DMS153 treated with DMSO at 0.1 percent for 48 hours (cell line): ENCODE data around the gene GPR42.
"Not testable (repeated sequence)": the region's sequence is repeated elsewhere in the genome, so short reads cannot be mapped to it uniquely, and the experiment has no call there.

ENCODE experiments used
- DNase-seq: peaks from one replicate; lab custom pipeline; 2025; ENCODE audit not compliant: unreplicated experiment; lab: John Stamatoyannopoulos, UW

The GPR42 gene

DNA sequence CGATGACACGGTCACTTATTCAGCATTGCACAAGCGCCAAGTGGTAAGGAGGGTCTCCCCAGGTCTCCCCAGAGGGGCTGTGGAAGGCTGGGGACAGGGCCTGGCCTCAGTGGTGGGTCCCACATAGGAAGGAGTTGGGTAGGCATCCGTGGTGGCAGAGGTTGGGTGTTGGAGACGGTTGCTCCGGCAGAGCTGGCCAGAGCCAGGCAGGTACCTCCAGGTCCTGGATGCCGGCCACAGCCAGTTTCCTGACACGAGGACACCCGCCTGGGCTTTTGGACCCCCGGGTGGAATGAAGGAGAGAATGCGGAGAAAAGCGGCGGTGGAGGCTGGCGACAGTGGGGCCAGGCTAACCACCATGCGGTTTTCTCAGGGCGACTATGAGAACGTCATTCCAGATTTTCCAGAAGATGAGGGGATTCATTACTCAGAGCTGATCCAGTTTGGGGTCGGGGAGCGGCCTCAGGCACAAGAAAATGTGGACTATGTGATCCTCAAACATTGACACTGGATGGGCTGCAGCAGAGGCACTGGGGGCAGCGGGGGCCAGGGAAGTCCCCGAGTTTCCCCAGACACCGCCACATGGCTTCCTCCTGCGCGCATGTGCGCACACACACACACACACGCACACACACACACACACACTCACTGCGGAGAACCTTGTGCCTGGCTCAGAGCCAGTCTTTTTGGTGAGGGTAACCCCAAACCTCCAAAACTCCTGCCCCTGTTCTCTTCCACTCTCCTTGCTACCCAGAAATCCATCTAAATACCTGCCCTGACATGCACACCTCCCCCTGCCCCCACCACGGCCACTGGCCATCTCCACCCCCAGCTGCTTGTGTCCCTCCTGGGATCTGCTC, 24.4 kb upstream of the GPR42 start:
- no peak for DNase-seq

DNA sequence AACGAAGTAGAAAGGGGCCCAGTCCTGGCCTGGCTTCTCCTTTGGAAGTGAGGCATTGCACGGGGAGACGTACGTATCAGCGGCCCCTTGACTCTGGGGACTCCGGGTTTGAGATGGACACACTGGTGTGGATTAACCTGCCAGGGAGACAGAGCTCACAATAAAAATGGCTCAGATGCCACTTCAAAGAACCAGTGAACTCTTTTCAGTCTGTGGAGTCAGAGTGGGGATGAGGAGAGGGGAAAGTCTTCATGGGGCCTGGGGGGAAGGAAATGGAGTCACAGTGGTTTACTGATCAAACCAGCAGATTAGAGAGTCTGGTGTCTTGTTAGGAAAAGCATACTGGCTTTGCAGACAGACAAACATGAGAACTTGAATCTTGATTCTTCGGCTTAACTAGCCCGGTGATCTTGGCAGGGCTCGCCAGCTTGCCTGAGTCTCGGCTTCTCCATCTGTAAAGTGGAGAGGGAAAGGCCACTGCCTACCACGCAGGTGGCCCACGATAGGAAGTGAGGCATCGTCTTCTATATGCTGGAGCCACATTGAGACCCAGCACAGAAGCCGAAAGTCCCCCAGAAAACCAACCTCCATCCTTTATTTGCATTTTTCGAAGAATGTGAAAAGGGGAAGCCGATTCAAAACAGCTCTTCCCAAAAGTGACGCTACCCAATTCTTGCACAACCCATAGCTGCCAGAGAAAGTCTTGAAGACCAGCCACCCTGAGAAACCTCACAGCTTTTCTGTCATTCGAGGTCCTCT, 23.5 kb upstream of the GPR42 start, which contains the start of gene FFAR1:
Gene FFAR1 (plus strand): TSS at position 732 of the 759 bp plus-strand sequence. CDS start 3,650 bp downstream, outside the sequence.
- DNase-seq, result no peak

DNA sequence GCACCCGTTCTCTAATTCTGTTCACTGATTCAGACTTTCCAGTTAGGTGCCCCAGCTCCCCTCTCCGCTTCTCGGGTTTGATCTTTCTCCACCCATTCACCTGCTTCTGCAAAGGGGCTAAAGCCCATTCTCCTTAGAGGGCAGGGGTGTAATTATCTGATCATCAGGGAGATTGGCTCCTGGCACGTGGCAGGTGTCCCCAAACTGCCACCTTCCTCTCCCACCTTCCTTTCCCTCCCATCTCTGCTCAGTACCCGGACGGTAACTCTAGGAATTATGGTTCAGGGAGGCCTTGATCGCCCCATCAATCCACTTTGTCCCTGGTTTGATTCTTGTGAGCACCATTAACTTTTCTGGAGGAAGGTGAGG, 23.0 kb upstream of the GPR42 start:
- DNase-seq, result no peak

- DNase-seq, result no peak
These were observed 21.8 kb upstream of the GPR42 start for GRCh38 chr19:35348911-35349611.

DNA sequence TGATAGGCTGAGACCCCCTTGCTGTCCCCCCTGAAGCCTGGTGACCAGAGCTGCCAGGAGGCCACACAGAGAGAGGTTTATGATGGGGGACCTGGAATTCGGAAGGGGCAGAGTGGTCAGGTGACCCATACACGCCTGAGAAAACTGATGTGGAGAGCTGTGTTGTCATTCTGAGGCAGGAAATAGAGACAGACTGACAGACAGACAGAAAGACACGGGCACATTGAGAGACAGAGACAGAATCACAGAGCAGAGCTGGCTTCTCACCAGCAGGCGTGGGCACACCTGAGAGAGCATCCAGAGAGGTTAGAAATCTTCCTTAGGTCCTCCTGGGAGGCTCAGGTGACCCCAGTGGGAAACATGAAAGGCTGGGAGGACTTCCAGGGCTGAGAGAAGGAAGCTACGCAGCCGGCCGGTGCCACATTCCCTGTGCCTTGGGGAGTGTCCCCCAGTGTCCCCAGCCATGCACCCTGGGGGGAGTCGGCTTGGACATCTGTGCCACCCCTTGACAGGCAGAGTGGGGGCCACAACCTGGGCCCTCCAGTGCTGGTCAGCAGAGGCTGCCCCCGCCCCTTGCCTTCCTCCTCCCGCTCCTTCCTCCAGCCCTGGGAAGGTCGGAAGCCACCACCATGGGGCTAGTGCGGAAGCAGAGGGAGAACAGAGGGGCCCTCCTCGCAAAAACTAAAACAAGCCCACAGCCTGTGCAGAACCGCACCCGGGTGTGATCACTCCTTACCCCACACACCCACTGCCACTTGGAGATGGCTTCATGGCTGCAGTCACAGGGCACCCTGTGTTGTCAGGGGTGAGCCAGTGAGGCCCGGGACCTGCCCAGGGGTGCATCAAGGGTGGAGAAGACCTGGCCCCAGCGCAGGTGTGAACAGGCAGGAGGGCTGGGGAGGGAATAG, 21.0 kb upstream of the GPR42 start:
- no peak for DNase-seq

GRCh38 chr19:35350591-35350990, 20.3 kb upstream of the GPR42 start:
- DNase-seq, result no peak

GRCh38 chr19:35351411-35352176, 19.3 kb upstream of the GPR42 start:
- no peak for DNase-seq

DNA sequence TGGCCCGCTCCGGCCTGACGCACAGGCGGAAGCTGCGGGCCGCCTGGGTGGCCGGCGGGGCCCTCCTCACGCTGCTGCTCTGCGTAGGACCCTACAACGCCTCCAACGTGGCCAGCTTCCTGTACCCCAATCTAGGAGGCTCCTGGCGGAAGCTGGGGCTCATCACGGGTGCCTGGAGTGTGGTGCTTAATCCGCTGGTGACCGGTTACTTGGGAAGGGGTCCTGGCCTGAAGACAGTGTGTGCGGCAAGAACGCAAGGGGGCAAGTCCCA, 18.8 kb upstream of the GPR42 start:
- no peak for DNase-seq

GRCh38 chr19:35352448-35353304, 18.2 kb upstream of the GPR42 start:
- DNase-seq, result peak; percentile 62

DNA sequence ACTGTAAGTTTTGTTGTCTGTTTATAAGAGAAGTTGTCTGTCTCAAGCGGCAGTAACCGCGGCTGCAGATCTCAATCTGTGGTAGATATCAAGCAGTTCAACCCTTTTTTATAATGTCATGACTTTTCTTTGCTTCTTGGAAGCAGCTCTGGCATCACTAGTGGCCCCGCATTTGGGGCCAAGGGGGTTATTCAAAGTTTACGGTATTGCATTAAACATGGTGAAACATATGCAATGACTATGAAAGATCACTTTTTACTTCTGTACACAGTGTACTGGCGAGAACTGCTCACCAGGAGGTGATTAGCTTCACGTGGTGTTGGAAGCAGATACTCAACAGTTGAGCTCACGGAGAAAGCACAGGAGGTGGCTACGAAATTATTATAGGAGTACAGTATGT, 17.2 kb upstream of the GPR42 start:
- no peak for DNase-seq

GRCh38 chr19:35354898-35355297, 16.0 kb upstream of the GPR42 start:
- no peak for DNase-seq

GRCh38 chr19:35355791-35356460, 14.9 kb upstream of the GPR42 start:
- no peak for DNase-seq

- no peak for DNase-seq
These were observed 12.8 kb upstream of the GPR42 start, which contains the start of gene FFAR3 for GRCh38 chr19:35357867-35358573. Gene FFAR3 (plus strand): TSS chr19:35358460. CDS start chr19:35358891, 431 bp downstream.

DNA sequence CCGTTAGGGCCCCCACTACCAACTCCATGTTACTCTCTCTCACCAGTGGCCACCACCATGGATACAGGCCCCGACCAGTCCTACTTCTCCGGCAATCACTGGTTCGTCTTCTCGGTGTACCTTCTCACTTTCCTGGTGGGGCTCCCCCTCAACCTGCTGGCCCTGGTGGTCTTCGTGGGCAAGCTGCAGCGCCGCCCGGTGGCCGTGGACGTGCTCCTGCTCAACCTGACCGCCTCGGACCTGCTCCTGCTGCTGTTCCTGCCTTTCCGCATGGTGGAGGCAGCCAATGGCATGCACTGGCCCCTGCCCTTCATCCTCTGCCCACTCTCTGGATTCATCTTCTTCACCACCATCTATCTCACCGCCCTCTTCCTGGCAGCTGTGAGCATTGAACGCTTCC, 12.0 kb upstream of the GPR42 start:
- not testable (repeated sequence) for DNase-seq

DNA sequence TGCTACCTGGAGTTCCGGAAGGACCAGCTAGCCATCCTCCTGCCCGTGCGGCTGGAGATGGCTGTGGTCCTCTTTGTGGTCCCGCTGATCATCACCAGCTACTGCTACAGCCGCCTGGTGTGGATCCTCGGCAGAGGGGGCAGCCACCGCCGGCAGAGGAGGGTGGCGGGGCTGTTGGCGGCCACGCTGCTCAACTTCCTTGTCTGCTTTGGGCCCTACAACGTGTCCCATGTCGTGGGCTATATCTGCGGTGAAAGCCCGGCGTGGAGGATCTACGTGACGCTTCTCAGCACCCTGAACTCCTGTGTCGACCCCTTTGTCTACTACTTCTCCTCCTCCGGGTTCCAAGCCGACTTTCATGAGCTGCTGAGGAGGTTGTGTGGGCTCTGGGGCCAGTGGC, 11.5 kb upstream of the GPR42 start:
- not testable (repeated sequence) for DNase-seq

- not testable (repeated sequence) for DNase-seq
These were observed 10.8 kb upstream of the GPR42 start for GRCh38 chr19:35360081-35360480.

GRCh38 chr19:35360880-35361420, 9.9 kb upstream of the GPR42 start:
- no peak for DNase-seq
